Parathyroid adenoma (tissue), 2 donors: ENCODE data around the gene RDH8.

Experiments
- H2AFZ ChIP-seq: fragments of 300-600 bp; sonication (generic); one replicate; pipeline ENCODE4 v1.7.0; 2017; ENCODE audit warnings: antibody characterized with exemption, mild to moderate bottlenecking
- H3K27ac ChIP-seq: fragments of 300-600 bp; sonication (generic); one replicate; pipeline ENCODE4 v1.7.0; 2017
- H3K27me3 ChIP-seq: fragments of 300-600 bp; sonication (generic); one replicate; pipeline ENCODE4 v1.7.0; 2017; ENCODE audit warnings: low read length; ENCODE audit not compliant: control insufficient read depth, insufficient read depth
- H3K36me3 ChIP-seq: fragments of 300-600 bp; sonication (generic); one replicate; pipeline ENCODE4 v1.7.0; 2017; ENCODE audit warnings: low read length; ENCODE audit not compliant: control insufficient read depth, insufficient read depth
- H3K4me1 ChIP-seq: fragments of 300-600 bp; sonication (generic); one replicate; pipeline ENCODE4 v1.7.0; 2017; ENCODE audit warnings: control low read depth
- H3K4me2 ChIP-seq: fragments of 300-600 bp; sonication (generic); one replicate; pipeline ENCODE4 v1.7.0; 2017; ENCODE audit warnings: low read length
- H3K4me3 ChIP-seq: fragments of 300-600 bp; sonication (generic); one replicate; pipeline ENCODE4 v1.7.0; 2017; ENCODE audit warnings: low read depth, low read length
- H3K79me2 ChIP-seq: fragments of 300-600 bp; sonication (generic); one replicate; pipeline ENCODE4 v1.7.0; 2017; ENCODE audit warnings: control low read depth
- H3K9ac ChIP-seq: fragments of 300-600 bp; sonication (generic); one replicate; pipeline ENCODE4 v1.7.0; 2017; ENCODE audit warnings: mild to moderate bottlenecking
- H3K9me3 ChIP-seq: fragments of 300-600 bp; sonication (generic); one replicate; pipeline ENCODE4 v1.7.0; 2017; ENCODE audit warnings: low read length; ENCODE audit not compliant: control insufficient read depth
- CTCF ChIP-seq: fragments of 300-600 bp; sonication (generic); IDR thresholded peaks from one replicate; pipeline ENCODE4 v1.7.0; 2017; ENCODE audit warnings: antibody characterized with exemption, mild to moderate bottlenecking
- donor health status: primary hyperparathyroidism.

Gene RDH8

GRCh38 chr19:10037367-10037766 is 24.1 kb downstream of the RDH8 start:
- H3K4me2 ChIP-seq, result no peak overlapping the region
- no peak overlapping the region for H2AFZ ChIP-seq
- H3K4me1 ChIP-seq, result no peaks in the 10 kb centered on the region
- no peak overlapping the region for H3K27ac ChIP-seq
- no peaks in the 10 kb centered on the region for H3K36me3 ChIP-seq
- no peak for TF ChIP-seq CTCF
- no peaks in the 10 kb centered on the region for H3K79me2 ChIP-seq
- no peak overlapping the region for H3K4me3 ChIP-seq
- H3K9ac ChIP-seq, result no peak overlapping the region
- no peaks in the 10 kb centered on the region for H3K27me3 ChIP-seq
- no peaks in the 10 kb centered on the region for H3K9me3 ChIP-seq

- H3K4me2 ChIP-seq, result no peak overlapping the region
- no peak overlapping the region for H3K9ac ChIP-seq
- H3K4me3 ChIP-seq, result no peak overlapping the region
- no peaks in the 10 kb centered on the region for H3K9me3 ChIP-seq
- no peak overlapping the region for H3K27ac ChIP-seq
- no peaks in the 10 kb centered on the region for H3K27me3 ChIP-seq
- no peak for TF ChIP-seq CTCF
- no peak overlapping the region for H2AFZ ChIP-seq
- H3K36me3 ChIP-seq, result no peaks in the 10 kb centered on the region
- no peaks in the 10 kb centered on the region for H3K79me2 ChIP-seq
- no peaks in the 10 kb centered on the region for H3K4me1 ChIP-seq
Observed at GRCh38 chr19:10037809-10038208, 24.5 kb downstream of the RDH8 start.

- Histone ChIP-seq H3K27me3 (no peaks in the 10 kb centered on the region), H3K9me3 (no peaks in the 10 kb centered on the region), H3K9ac (no peak overlapping the region), H2AFZ (no peak overlapping the region), H3K27ac (no peak overlapping the region), H3K4me1 (no peaks in the 10 kb centered on the region), H3K4me2 (no peak overlapping the region), H3K4me3 (no peak overlapping the region), H3K36me3 (no peaks in the 10 kb centered on the region), H3K79me2 (no peaks in the 10 kb centered on the region)
- TF ChIP-seq CTCF, result no peak
Observed at GRCh38 chr19:10043286-10043927, 30.1 kb downstream of the RDH8 start.

GRCh38 chr19:10044390-10044789 is 31.1 kb downstream of the RDH8 start:
- Histone ChIP-seq H3K4me2 (no peak overlapping the region), H3K36me3 (no peaks in the 10 kb centered on the region), H3K27me3 (no peaks in the 10 kb centered on the region), H3K4me3 (no peak overlapping the region), H3K79me2 (no peaks in the 10 kb centered on the region), H3K9me3 (no peaks in the 10 kb centered on the region), H3K4me1 (no peaks in the 10 kb centered on the region), H2AFZ (no peak overlapping the region), H3K9ac (no peak overlapping the region), H3K27ac (no peak overlapping the region)
- TF ChIP-seq CTCF, result no peak

- no peaks in the 10 kb centered on the region for H3K9me3 ChIP-seq
- no peak overlapping the region for H3K4me3 ChIP-seq
- H3K9ac ChIP-seq, result no peak overlapping the region
- H3K4me1 ChIP-seq, result no peaks in the 10 kb centered on the region
- H2AFZ ChIP-seq, result no peak overlapping the region
- H3K4me2 ChIP-seq, result no peak overlapping the region
- TF ChIP-seq CTCF, result no peak
- H3K27ac ChIP-seq, result no peak overlapping the region
- H3K27me3 ChIP-seq, result no peaks in the 10 kb centered on the region
- no peaks in the 10 kb centered on the region for H3K36me3 ChIP-seq
- H3K79me2 ChIP-seq, result no peaks in the 10 kb centered on the region
Observed at GRCh38 chr19:10045371-10045770, 32.1 kb downstream of the RDH8 start.
